ENCODE data around the gene LETMD1.

Gene LETMD1

GRCh38 chr12:51080136-51080535, 32.0 kb downstream of the LETMD1 start:
- no peak for DNase-seq

- no peak for DNase-seq
Measured at GRCh38 chr12:51081421-51081820, 33.3 kb downstream of the LETMD1 start.

GRCh38 chr12:51082561-51083125, 34.5 kb downstream of the LETMD1 start:
- DNase-seq = peak; percentile 70

- DNase-seq = peak; percentile 99
Measured at GRCh38 chr12:51083126-51083833, 35.2 kb downstream of the LETMD1 start, which contains the start of gene CSRNP2. CSRNP2 (minus strand) TSS chr12:51083596; CDS start chr12:51076561, 7,035 bp downstream.

GRCh38 chr12:51085757-51086156, 37.6 kb downstream of the LETMD1 start:
- no peak for DNase-seq

GRCh38 chr12:51086933-51087332, 38.8 kb downstream of the LETMD1 start:
- no peak for DNase-seq

- DNase-seq = no peak
Measured at GRCh38 chr12:51087818-51088217, 39.7 kb downstream of the LETMD1 start.

GRCh38 chr12:51090705-51091229, 42.6 kb downstream of the LETMD1 start:
- no peak for DNase-seq

- no peak for DNase-seq
Measured at GRCh38 chr12:51098611-51099010, 50.5 kb downstream of the LETMD1 start.

GRCh38 chr12:51103977-51104376, 55.9 kb downstream of the LETMD1 start:
- DNase-seq = no peak

- no peak for DNase-seq
Measured at GRCh38 chr12:51108136-51108535, 60.0 kb downstream of the LETMD1 start.
